ENCODE measurements around the gene BMPER.

Gene BMPER

GRCh38 chr7:34093276-34093675 is 187.9 kb downstream of the BMPER start:
- DNase-seq (ENCODE audit: low spot score) = no peak

GRCh38 chr7:34096198-34096651 is 190.9 kb downstream of the BMPER start:
- DNase-seq (ENCODE audit: low spot score) = no peak

GRCh38 chr7:34096777-34097176 is 191.4 kb downstream of the BMPER start:
- DNase-seq (ENCODE audit: low spot score) = no peak

DNA sequence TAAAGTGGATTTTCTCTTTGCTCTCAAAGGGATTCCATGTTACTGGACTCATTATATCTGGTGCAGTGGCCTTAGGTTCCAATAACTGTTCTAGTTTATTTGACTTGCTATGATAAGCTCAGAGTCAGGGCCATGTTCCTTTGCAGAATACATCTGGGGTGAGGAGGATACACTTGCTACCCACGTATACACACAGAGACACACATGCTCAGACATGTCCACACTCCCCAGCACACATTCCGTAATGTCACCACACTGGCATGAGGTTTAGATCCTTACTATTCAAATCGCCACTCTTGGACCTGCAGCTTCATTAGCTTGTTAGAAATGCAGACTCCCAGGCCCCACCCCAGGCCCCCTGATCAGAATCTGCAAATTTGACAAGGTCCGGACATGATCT is 195.3 kb downstream of the BMPER start:
- no peak for DNase-seq (ENCODE audit: low spot score)

DNA sequence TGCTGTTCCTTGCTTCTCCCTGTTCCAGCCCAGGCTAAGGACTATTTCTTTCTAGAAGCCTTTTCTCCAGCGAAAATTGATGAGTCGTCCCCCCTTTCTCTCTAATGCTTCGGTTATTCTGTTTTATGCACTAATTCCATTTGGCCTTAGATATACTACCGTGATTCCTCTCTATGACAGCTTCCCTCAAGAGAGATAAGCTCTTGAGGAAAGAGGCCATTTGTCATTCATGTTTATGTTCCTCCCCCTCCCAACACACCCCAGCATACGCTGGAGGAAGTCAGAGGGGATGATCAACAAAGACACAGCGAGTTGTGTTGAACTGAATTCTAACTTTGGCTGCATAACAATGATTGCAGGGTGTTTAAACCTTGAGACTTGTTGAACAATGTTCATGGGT is 198.8 kb downstream of the BMPER start:
- DNase-seq (ENCODE audit: low spot score) = no peak

GRCh38 chr7:34104992-34105391 is 199.7 kb downstream of the BMPER start:
- no peak for DNase-seq (ENCODE audit: low spot score)

DNA sequence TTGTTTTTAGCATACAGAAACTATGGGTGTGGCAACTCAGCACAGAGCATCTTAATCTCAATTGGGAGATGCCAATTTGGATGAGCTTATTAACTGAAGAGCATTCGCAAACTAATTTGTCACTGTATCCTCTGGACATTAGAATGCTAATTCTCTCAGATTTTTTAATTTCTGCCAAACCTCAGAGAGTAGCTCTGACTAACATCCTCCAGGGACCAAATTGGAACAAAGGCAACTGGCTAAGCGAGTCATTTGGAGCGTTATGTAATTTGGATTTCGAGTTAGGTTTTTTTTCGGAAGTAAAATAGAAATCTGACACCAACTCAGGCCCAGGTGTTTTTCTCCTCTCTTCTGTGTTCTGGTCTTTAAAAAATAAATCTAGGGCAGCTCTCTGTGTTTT is 201.9 kb downstream of the BMPER start:
- no peak for DNase-seq (ENCODE audit: low spot score)

DNA sequence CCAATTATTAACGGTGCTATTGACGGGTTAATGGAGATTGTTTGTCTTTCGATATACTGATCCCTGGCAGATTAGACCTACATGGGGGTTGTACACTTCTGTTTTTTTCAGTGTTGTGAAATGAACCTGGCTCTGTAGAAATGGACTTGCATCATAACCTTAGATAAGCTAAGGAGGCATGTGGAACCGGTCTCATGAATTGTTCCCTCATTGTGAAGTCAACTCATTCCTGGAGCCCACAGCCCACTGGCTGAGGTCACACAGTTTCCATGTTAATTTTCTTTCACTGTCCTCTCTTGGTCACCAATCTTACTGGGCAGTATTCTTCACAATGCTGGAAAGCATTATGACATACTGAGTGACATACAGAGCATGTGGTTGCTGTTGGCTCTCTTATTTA is 202.8 kb downstream of the BMPER start:
- no peak for DNase-seq (ENCODE audit: low spot score)

GRCh38 chr7:34109936-34110780 is 204.8 kb downstream of the BMPER start:
- DNase-seq (ENCODE audit: low spot score) = no peak

- DNase-seq (ENCODE audit: low spot score) = no peak
Measured at GRCh38 chr7:34111031-34111430, 205.7 kb downstream of the BMPER start.

DNA sequence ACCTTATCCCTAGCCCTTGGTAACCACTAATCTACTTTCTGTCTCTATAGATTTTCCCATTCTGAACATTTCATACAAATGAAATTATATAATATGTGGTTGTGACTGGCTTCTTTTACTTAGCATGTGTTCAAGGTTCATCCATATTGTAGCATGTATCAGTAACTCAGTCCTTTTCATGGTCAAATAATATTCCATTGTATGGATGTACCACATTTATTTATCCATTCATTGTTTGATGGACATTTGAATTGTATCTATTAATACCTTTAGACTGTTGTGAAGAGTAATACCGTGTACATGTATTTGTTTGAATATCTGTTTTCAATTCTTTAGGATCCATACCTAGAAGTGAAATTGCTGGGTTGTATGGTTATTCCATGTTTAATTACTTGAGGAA is 210.2 kb downstream of the BMPER start:
- no peak for DNase-seq (ENCODE audit: low spot score)

DNA sequence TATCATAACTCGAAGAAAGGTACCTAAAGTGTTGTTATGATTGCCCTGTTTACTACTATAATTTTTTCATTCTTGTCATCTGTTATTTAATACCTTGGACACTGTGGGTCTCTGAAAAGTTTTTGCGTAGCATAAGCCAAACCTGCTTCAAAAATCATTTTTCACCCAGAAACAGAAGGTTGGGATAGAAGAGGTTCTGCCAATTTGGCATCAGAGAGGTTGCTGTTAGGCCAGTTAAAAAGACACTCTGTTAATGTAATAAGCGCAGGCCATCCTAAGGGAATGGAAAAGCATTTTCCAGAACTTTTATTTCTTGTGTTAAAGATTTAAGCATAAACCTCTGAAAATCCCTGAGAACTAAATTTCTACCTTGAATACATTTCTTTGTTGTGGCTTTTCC is 212.2 kb downstream of the BMPER start:
- DNase-seq (ENCODE audit: low spot score) = no peak

- no peak for DNase-seq (ENCODE audit: low spot score)
Measured at GRCh38 chr7:34121366-34121765, 216.0 kb downstream of the BMPER start.

- DNase-seq (ENCODE audit: low spot score) = no peak
Measured at GRCh38 chr7:34123316-34123715, 218.0 kb downstream of the BMPER start.

GRCh38 chr7:34124765-34125164 is 219.4 kb downstream of the BMPER start:
- no peak for DNase-seq (ENCODE audit: low spot score)

- no peak for DNase-seq (ENCODE audit: low spot score)
Measured at GRCh38 chr7:34128762-34129161, 223.4 kb downstream of the BMPER start.

DNA sequence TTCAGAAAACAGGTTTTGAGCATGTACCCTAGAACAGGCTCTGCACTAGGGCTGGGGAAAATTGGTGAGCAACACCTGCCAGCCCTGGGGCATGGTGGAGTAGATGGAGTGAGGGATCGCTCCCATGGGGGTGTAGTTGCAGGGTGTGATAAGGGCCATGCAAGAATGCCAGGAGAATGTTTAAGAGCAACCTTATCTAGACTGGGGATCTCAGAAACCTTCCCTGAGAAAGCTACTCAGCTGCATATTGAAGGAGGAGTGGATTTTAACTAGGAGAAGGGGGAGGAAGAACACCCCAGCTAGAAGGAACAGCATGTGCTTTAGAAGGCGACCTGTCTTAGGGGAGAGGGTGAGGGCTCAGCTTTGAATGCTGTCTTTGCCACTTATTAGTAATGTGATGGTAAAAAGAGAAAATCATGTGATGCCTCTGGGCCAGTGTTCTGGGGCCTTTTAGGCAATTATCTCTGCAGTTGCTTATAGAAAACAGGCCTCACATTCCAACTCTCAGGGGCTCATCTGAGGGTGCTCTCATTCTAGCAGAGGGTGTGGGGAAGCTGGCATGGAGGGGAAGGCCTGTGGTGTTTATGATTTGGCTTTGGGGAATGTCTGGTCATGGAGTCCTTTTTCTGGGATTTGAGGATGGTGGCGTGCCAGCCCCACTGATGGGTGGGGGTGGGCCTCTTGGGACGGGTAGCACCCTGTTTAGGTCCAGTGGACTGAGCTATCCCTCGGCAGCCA is 225.4 kb downstream of the BMPER start:
- DNase-seq (ENCODE audit: low spot score) = no peak

GRCh38 chr7:34131371-34131770 is 226.0 kb downstream of the BMPER start:
- no peak for DNase-seq (ENCODE audit: low spot score)

DNA sequence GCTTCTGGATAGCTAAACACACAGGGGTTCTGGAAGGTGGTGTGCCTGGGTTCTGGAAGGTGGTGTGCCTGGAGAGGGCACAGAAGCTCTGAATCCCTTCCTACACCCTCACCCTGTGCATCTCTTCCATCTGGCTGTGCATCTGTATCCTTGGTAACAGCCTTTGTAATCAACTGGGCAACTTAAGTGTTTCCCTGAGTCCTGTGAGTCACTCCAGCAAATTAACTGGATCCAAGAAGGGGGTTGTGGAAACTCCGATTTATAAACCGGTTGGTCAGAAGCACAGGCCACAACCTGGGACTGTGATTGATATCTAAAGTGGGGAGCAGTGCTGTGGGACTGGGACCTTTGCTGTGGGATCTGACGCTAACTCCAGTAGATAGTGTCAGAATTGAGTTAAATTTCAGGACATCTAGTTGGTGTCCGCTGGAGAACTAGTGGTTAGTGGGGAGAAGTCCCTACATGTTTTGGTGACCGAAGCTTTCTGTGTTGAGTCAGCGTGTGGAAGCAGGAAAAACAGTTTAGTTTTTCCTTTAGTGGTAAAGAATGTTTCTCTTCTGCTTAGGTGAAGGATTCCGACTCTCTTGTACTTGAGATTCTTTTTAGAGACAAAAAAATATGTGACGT is 228.1 kb downstream of the BMPER start:
- DNase-seq (ENCODE audit: low spot score) = no peak

GRCh38 chr7:34133983-34134782 is 228.8 kb downstream of the BMPER start:
- peak; percentile 21 for DNase-seq (ENCODE audit: low spot score)

DNA sequence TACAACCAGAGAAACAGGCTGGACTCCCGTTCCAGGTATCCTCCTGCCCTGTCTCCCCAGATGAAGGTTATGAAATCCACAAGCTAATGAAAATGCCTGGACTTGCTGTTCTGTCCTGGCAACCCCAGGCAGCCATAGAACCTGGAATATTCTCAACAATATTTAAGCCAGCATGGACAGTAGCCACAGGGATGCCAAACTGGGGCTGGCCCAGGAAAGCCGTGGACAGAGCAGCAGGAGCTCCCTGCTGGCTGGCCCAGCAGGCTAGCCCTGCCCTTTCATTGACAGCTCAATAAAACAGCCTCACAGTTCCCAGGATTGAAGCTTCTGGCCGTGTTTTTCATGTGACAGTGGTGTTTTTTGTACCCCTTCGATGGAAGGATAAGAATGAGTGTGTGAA is 230.6 kb downstream of the BMPER start:
- no peak for DNase-seq (ENCODE audit: low spot score)

GRCh38 chr7:34136698-34137097 is 231.4 kb downstream of the BMPER start:
- DNase-seq (ENCODE audit: low spot score) = no peak
